GM18499 (cell line): ENCODE measurements around the gene PLAA.

Experiments
- ATAC-seq: cut with Tn5 transposase; IDR thresholded peaks from one replicate; pipeline ENCODE4 v1.9.1; 2021; ENCODE audit warnings: moderate number of reproducible peaks; ENCODE audit not compliant: insufficient read depth, unreplicated experiment

Gene PLAA

DNA sequence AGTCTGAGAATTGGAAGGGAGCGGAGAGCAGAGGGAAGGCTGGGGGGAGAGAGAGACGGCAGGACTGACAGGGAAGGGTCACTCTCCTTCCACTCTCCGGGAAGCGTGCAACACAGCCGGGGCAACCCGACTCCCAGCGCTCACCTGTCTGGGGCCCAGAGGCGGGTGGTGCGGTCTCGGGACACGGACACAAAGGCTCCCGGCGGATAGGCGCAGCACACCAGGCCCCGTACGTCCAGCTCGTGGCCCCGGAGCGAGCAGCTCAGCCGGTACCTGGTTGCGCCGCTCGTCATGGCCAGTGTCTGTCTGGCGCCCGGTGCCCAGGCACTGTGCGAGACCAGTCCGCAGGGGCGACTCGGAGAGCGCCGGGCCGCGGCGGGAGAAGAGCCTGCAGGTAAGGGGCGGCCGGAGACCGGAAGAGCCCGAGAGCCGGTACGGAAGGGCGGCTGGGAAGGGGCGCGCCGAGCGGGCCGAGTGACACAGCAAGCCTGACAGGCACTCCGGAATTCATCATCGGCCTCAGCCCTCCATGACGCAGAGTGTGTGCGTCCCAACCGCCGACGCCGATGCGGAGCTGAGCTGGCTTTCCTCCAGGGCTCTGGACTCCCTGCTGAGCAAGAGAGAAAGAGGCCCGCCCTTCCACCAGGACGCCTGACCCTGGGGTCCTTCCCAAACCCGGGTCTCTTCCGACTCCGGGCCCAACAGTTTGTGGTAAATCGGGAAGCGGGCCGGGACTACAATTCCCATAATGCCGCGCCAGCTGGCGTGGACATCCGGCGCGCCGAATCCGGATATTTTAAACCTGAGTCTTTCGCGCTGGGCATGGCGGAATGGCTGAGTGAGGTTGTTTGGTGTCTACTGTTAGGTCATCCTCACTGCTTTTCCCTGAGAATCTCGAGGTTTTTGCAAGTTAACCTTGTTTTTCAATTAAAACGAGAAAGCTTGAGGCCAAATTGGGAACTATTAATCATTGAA is at the start of gene PLAA:
PLAA (minus strand) TSS at position 490 of the 975 bp plus-strand sequence; CDS start at position 293, 197 bp downstream.
- ATAC-seq = peak; percentile 96

DNA sequence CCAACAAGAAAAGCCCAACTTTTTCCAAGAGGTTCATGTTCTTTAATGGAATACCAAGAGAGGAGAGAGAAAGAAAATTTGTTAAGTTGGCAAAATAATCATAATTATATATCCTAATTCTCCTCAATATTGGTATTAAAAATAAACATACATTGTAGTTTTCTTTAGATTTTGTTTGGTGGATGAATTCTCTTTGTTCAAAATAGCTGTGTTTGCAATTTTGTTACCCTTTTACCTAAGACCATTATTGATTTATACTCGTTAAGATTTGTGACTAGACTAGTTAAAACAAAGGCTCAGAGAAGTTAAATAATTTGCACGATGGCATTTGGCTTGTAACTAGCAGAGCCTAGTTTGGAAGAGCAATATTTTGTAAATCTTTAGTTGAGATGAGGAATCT is 48.8 kb upstream of the PLAA start:
- no peak for ATAC-seq

DNA sequence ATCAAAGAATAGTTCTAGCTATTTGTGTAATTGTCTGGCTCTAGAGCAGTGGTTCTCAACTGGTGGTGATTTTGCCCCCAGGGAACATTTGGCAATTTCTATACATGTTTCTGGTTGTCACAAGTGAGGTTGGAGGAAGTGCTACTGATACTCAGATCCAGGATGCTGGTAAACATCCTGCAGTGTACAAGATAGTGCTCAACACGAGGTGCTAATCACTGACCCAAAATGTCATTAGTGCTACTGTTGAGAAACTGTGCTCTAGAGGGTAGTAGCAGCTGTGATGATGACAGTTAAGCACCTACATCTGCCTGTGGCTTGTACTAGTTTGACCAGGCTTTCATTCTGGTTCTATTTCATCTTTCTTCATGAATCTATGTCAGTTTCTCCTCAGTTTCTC is 36.3 kb upstream of the PLAA start:
- peak; percentile 56 for ATAC-seq

DNA sequence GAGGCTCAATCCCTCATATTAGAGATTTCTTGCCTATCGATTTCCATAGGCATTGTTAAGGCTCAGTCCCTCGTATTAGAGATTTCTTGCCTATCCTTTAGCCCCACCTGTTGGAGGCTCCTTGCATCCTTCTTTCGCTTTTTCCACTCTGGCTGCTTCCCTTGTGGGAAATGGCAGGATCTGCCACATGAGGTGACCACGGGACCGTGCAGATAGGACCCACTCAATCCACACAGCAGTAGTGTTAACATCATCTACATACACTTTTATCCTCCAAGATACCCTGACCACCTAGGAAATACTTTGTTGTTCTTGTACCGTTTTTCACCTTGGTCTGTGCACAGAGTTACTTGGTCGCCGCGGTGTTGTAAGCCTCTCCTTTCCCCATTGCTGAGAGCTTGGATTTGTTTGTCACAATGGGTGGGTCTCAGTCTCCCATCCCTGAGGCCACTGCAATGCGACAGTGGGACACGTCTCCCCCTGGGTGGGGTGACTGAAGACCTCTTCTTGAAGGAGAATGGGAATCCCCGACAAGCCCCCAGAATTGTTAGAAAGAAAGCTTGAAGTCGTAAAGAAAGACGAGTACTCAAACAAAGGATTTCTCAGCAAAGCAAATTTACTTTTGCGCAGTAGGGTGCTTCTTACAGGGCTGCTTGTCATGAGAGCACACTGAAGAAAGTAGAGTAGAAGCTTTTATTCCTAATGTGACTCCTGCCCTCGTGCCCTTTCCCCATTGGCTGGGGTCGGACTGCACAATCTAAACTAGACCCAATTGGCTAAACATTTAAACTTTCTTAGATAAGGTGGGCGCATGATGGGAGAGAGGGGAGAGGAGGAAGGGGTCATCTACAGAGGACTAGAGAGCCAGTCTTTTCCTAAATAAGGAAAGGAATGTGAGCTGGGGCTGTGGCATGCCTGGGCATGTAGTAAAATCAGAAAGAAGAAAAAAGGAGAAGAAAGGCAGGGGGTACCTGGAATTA is 29.0 kb upstream of the PLAA start:
- ATAC-seq = no peak

DNA sequence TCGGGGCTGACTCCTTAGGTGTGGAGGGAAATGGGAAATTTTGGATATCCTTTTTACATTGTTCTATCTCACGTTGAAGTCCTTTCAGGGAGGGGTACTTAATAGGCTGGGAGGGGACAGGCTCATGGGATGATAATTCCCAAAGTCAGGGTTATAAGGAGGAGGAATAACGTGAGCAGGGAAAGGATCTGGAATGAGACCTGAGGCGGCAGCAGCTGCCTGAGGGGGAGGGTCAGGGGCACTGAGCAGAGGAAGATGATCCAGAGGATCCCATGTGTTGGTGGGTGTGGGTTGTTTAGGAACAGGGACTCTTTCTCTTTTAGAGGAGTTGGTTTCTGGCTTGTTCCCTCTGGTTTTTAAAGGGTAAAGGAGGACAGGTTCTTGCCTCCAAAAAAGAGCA is 27.9 kb upstream of the PLAA start:
- ATAC-seq = no peak

DNA sequence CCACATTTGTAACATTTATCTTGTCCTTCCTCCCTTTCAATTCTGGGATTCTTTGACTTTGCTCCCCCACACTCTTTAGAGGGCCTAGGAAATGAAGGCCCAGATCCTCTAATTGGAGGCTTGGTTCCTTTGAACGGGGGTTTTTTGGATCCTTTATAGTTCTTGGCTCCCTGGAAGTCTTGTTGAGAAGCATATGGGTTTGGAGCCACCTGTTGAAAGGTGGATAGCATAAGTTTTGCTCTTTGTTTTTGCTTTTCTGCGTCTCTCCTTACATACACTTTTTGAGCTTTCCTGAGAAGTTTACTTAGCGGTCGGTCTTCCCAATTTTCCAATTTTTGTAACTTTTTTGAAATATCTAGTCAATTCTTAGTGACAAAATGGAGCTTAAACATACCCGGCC is 26.9 kb upstream of the PLAA start:
- no peak for ATAC-seq

DNA sequence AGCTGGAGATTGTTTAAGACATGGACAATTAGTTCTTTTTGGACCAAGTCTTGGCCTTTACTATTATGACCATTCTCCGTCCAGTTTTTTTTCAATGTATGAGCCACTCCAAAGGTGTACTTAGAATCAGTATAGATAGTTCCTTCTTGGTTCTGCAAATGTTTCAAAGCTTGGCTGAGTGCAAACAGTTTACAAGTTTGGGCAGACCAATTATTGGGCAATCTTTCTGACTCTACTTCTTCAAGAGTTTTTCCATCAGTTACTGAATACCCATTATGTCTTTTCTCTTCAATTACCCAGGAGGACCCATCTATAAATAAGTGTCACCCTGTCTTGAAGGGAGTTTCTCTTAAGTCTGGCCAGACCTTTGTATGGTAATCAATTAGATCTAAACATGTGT is 24.7 kb upstream of the PLAA start:
- no peak for ATAC-seq

DNA sequence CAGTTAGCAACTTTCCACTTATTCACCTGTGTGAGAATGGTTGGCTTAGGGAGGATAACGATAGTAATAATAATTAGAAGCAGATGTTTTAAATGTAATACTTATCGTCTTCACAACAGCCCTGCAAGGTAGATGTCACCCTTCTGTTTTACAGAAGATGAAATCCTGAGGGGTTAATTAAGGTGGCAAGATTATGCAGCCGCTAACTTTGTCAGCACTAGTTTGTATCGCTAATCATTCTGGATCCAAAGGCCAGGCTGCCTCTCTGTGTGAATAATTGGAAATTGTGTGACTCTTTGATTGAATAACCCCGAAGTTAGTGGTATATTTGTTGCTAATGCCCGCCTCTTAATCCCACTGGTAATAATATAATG is 9.8 kb upstream of the PLAA start:
- no peak for ATAC-seq

DNA sequence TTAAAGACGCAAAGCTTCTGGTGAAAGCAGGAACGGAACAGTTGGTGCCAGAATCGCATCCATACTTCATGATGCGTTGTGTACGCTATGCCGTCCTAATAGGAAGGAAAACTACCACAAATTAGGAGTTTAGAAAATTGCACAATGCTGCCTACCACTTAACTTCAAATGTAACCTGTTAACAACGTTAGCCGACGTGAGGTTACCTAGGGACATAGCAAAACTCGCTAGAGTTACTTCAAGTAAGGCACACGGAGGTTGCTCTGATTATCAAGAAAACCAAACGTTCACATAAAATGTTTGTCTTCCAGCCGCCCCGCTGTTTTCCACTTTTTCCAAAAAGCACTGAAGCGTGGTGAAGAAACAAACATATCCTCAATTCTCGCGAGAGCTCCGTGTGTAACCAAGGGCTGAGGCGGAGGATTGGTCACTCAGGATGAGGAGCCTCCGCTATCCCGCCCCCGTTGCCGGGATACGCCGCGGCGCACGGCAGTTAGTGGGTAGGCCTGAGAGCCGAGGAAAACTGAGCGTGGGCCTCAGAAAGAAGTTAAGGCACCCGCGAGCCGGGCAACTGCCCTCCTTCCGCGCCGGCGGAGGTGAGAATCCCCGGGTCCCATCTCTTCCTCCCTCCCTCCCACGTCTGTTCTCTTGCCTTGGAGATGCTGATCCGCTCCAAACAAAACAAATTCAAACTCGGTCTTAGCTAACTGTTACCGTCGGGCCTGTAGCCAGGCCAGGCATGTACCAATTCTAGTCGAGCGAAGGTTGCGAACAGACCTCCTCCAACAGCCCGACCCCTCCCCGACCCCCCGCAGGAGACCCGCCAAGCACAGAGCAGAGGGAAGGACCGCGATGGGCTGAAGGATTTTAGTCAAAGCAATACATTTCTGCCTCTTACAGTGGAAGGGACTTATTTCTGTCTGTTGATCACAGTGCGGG is 9.1 kb upstream of the PLAA start, which contains the start of gene IFT74:
IFT74 (plus strand) TSS at position 492 of the 939 bp plus-strand sequence. CDS start 5,556 bp downstream, outside the sequence.
- peak; percentile 93 for ATAC-seq

DNA sequence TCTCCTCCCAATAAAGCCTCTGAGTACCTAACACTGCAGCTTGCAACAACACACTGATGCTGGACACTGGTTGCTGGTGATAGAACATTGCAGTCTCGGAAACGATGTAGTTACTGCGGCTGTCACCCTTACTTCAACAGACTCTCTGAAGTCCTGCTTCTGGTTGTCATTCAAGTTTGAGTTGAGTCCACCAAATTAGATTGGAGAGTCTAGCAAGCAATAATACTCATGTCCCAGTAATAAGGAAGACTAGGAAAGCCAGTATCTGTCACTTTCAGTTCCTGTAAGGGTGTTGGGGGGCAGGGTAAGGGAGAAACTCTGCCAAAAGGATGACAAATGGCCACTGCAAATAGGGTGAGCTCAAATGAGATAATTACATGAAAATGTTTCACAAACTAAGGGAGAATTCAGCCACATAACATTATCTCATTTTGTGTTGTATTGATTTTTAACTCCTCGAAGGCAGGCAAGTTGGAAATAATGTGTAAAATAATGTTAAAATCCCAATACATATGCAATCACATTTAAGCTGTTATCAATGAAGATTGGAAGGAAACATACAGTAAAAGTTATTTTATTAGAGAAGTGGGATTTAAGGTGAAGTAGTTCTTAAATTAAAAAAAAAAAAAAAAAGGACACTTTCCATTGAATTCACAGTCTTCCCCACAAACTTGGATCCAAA is 8.3 kb upstream of the PLAA start:
- peak; percentile 29 for ATAC-seq

DNA sequence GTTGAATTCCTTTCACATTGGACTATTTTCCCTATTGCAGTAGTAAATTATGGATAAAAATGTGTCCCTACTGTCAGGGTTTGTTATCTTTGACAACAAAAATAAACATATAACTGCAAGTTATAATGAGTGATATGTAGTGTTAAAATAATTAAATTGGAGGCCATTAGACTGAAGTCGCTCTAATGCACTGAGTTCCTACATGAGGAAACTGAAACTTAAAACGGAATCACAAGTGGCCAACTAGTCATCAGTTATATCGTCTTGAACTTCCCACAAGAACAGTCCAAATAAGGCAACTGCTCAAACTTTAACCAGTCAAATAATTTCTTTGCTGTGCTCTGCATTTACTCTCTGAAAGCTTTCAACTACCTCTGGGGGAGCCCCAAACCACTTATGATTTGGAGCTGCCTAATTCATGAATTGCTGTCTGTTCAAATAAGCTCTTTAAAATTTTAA is 7.0 kb upstream of the PLAA start:
- ATAC-seq = no peak

DNA sequence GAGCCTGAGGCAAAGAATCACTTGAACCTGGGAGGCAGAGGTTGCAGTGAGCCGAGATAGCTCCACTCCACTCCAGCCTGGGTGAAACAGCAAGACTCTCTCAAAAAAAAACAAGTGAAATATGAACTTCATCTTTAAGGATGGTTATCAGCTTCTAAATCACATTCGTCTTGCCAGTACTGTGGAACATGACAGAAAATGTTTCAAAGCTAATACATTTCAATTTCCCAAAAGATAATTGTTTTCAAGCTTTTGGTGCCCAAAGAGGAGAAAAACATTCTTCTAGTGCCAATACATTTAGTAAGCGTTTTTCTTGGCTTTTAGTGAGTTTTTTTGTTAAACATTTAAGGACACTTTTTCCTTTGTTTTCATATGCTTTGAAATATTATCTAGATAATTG is 4.8 kb upstream of the PLAA start:
- ATAC-seq = no peak

DNA sequence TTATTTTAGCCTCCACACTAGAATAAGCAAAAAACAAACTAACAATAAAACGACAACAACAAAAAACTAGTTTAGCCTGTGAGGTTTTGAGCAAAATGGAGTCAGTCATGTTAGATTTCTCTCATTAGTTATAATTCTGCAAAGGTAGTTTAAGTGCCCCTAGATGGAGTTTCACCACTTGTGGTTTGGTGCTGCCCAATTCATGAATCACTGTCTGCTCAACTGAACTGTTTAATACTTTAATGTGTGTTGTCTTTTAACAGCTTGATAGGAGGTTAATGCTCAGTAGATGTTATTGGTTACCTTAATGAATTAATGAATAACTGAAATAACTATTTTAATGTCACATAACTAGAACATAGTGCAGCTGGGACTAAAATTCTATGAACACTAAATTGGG is 3.5 kb upstream of the PLAA start:
- no peak for ATAC-seq

DNA sequence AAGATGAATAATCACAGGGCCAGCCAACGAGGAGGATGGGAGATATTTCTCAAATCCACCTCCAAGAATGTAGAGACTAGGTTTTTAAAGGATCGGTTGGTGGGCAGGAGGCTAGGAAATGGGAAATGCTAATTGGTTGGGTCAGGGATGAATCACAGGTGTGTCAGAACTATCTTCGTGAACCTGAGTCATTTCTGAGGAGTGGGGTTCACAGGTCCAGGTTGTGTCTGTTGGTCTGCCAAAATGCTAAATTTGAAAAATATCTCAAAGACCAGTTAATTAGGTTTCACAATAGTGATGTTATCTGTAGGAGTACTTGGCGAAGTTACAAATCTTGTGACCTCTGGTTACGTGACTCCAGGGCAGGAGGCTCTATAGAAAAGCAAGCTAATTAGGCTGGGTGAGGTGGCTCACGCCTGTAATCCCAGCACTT is 2.6 kb upstream of the PLAA start:
- ATAC-seq = no peak

DNA sequence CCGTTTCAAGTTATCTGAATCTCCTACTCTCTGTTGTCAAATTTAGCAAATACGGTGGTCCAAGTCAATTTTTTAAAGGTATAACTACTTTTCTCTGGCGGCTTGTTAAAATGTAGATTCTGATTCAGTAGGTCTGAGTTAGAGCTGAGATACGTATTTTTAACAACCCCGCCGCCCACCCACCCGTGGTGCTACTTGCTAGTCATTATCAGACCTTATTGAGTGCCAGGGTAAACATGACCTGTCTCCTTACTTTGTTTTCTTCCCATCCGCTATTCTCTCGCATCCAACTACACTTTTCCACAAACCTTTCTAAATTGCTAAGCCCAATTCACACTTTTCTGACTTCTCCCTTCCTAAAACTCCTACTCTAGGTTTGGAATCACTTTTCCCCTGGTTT is 694 bp upstream of the PLAA start:
- no peak for ATAC-seq

DNA sequence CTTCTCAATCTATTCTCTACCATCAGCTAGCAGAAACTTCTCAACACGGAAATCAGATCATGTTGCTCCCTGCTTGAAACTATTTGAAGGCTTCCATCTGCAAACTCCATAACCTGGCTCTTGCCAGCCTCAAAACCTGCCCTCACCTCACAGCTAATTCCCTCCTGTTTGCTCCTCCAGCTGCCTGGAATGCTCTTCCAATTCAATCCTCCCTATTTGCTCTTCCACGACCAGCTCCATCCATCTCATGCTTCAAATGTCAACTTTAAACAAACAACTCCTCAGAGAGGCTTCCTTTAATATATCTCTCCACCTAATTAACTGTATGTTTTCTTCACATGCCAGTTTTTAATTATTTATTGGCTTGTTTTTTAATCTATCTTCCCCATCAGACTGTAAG is 1.5 kb downstream of the PLAA start:
- no peak for ATAC-seq

DNA sequence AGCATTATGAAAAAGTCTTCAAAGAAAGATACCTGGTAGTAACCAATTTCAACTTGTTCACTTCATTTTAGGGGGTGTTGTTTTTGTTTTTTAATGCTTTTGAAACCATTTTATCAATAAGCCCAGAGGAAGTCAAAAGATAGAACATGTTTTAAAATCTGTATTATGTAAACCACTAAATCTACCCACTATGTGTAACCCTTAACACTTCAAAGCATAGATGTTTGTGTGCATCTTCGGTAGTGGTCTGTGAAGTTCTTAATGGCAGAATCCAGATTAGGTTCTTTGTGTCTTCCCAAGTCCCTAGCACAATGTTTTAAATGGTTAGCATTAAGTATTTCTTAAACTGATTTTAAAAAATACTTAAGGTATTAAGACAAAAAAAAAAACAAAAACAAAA is 6.3 kb downstream of the PLAA start:
- no peak for ATAC-seq

DNA sequence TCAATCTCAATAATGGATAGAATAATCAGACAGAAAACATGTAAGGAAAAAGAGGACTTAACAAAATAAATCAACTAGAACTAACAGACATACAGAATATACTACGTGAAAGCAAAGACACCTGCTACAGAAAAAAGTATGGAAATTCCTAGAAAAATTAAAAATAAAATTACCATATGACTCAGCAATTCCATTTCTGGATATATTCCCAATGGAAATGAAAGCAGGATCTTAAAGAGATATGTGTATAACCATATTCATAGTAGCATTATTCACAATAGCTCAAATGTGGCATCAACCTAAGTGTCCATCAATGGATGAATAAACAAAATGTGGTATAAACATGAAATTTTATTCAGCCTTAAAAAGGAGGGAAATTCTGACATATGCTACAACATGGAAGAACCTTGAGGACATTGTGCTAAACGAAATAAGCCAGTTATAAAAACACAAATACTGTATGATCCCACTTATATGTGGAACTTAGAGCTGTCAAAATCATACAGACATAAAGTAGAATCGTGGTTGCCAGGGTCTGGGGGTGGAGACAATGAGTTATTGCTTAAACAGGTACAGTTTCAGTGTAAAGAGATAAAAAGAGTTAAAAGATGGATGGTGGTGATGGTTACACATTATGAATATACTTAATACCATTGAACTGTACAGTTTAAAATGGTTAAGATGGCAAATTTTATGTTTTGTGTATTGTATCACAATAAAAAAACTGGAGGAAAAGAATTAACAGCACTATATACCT is 6.9 kb downstream of the PLAA start:
- ATAC-seq = no peak
